GDM1 (cell line): Measurements from ENCODE around the gene KRTAP10-8.
"Not testable (repeated sequence)": the region's sequence is repeated elsewhere in the genome, so short reads cannot be mapped to it uniquely, and the experiment has no call there.

Source experiments
- DNase-seq: peaks from one replicate; lab custom pipeline; 2025; lab: John Stamatoyannopoulos, UW

KRTAP10-8 gene

GRCh38 chr21:44618504-44618903 is 6.6 kb downstream of the KRTAP10-8 start:
- peak; percentile 4 for DNase-seq

GRCh38 chr21:44618909-44619308 is 7.0 kb downstream of the KRTAP10-8 start:
- DNase-seq, result no peak

GRCh38 chr21:44619886-44620285 is 8.0 kb downstream of the KRTAP10-8 start:
- no peak for DNase-seq

GRCh38 chr21:44623575-44623974 is 11.7 kb downstream of the KRTAP10-8 start:
- DNase-seq, result no peak

- DNase-seq, result no peak
These were observed 13.9 kb downstream of the KRTAP10-8 start for GRCh38 chr21:44625756-44626155.

GRCh38 chr21:44626262-44626661 is 14.4 kb downstream of the KRTAP10-8 start:
- no peak for DNase-seq

GRCh38 chr21:44626673-44627143 is 14.8 kb downstream of the KRTAP10-8 start, which contains the start of gene KRTAP10-9:
TSS of gene KRTAP10-9 (plus strand) at chr21:44627093. CDS start at chr21:44627172, 79 bp downstream.
- DNase-seq, result no peak

- not testable (repeated sequence) for DNase-seq
These were observed 15.4 kb downstream of the KRTAP10-8 start for GRCh38 chr21:44627181-44627822.

GRCh38 chr21:44627831-44628233 is 16.0 kb downstream of the KRTAP10-8 start:
- DNase-seq, result not testable (repeated sequence)

- DNase-seq, result no peak
These were observed 17.0 kb downstream of the KRTAP10-8 start for GRCh38 chr21:44628707-44629391.

- no peak for DNase-seq
These were observed 18.6 kb downstream of the KRTAP10-8 start for GRCh38 chr21:44630440-44630839.

- DNase-seq, result no peak
These were observed 20.2 kb downstream of the KRTAP10-8 start for GRCh38 chr21:44632067-44632466.

GRCh38 chr21:44636209-44637017 is 24.5 kb downstream of the KRTAP10-8 start:
- no peak for DNase-seq

GRCh38 chr21:44637018-44637850 is 25.4 kb downstream of the KRTAP10-8 start, which contains the start of gene KRTAP10-10:
TSS of gene KRTAP10-10 (plus strand) at chr21:44637356. CDS start at chr21:44637418, 62 bp downstream.
- no peak for DNase-seq

- not testable (repeated sequence) for DNase-seq
These were observed 26.0 kb downstream of the KRTAP10-8 start for GRCh38 chr21:44637851-44638348.

- not testable (repeated sequence) for DNase-seq
These were observed 26.8 kb downstream of the KRTAP10-8 start for GRCh38 chr21:44638506-44639330.

GRCh38 chr21:44639331-44639655 is 27.4 kb downstream of the KRTAP10-8 start:
- no peak for DNase-seq

- no peak for DNase-seq
These were observed 28.9 kb downstream of the KRTAP10-8 start for GRCh38 chr21:44640761-44641160.

- DNase-seq, result no peak
These were observed 31.9 kb downstream of the KRTAP10-8 start for GRCh38 chr21:44643741-44644310.

- DNase-seq, result no peak
These were observed 33.0 kb downstream of the KRTAP10-8 start for GRCh38 chr21:44644878-44645277.
